Heart right ventricle (tissue), 16 donors: ENCODE data around the gene CEP104. TPM values are rescaled to one million over a fixed set of nuclear protein-coding genes. Genes with fewer than 3 reads are reported as not detected.

ENCODE experiments used
- ATAC-seq, 8 donors: fragments of 200-7000 bp; cut with Tn5 transposase; one replicate each; pipeline ENCODE4 v1.9.1; 2020; ENCODE audit warnings: mild to moderate bottlenecking in 8 of 8, moderate library complexity in 8 of 8, moderate number of reproducible peaks in 1 of 8
- DNase-seq, 2 donors: peaks; one replicate each; pipeline ENCODE4 v3.0.0-alpha.2; 2020
- H3K27ac ChIP-seq, 10 donors: fragments of 200-600 bp; sonication (generic) in 2 of 10; one replicate each; pipeline versions ENCODE4 v1.5.0 to v1.8.0; 2020 to 2022; ENCODE audit warnings: mild to moderate bottlenecking in 3 of 10
- H3K27me3 ChIP-seq, 7 donors: fragments of 200-600 bp; one replicate each; pipeline ENCODE4 v1.8.0; 2021 to 2022; ENCODE audit warnings: mild to moderate bottlenecking in 2 of 7
- H3K36me3 ChIP-seq, 9 donors: fragments of 200-600 bp; sonication (generic) in 1 of 9; one replicate each; pipeline versions ENCODE4 v1.5.0 to v1.8.0; 2020 to 2022; ENCODE audit warnings: mild to moderate bottlenecking in 2 of 9
- H3K4me1 ChIP-seq, 9 donors: fragments of 200-600 bp; sonication (generic) in 1 of 9; one replicate each; pipeline versions ENCODE4 v1.5.0 to v1.8.0; 2020 to 2022; ENCODE audit warnings: mild to moderate bottlenecking in 4 of 9
- H3K4me3 ChIP-seq, 10 donors: fragments of 200-600 bp; sonication (generic) in 2 of 10; one replicate each; pipeline versions ENCODE4 v1.5.0 to v1.8.0; 2020 to 2022; ENCODE audit warnings: mild to moderate bottlenecking in 7 of 10, moderate library complexity in 2 of 10
- H3K9me3 ChIP-seq, 11 donors: fragments of 200-600 bp in 10 of 11; sonication (generic) in 2 of 11; one replicate each; pipeline versions ENCODE4 v1.5.0 to v1.8.0; 2013 to 2022; ENCODE audit warnings: mild to moderate bottlenecking in 2 of 11, control low read depth in 1 of 11, moderate library complexity in 1 of 11
- WGBS, 2 donors: extraction: QIAGEN DNeasy Blood & Tissue Kit; methylation state at CpG; one replicate each; pipeline ENCODE4 v1.1.7; 2013; ENCODE audit warnings: inconsistent platforms in 1 of 2; 5-methylcytosine and 5-hydroxymethylcytosine counted together
- intact Hi-C, 10 donors: fragments of 100-400 bp; cut with DNase I; formaldehyde crosslinking; loops; one replicate each; pipeline versions ENCODE4 v1.11.1 to v1.14.2; 2022
- polyA plus RNA-seq, 2 donors: library from polyadenylated mRNA; stranded (reverse); fragments of 200-250 nt; gene quantifications; one replicate each; pipeline ENCODE4 v1.2.3, GENCODE V29; 2013
- total RNA-seq, 10 donors: library from RNA; stranded (reverse); fragmentation: NEBNext Ultra II Directional in 3 of 10; extraction: Animal tissue kit (Norgen Biotek cat#: 25700) in 3 of 10; gene quantifications; one replicate each; pipeline versions ENCODE4 v1.2.1 to v1.2.4, GENCODE V29; 2021 to 2023
- TF ChIP-seq, protein P1 (sequence below), 9 donors: fragments of 200-600 bp; sonication (generic) in 2 of 9; IDR thresholded peaks; one replicate each; pipeline versions ENCODE4 v1.5.0 to v1.8.0; 2021 to 2022; ENCODE audit warnings: antibody characterized with exemption in 9 of 9, mild to moderate bottlenecking in 5 of 9, moderate library complexity in 1 of 9
- donor health status: Arrhythmogenic right ventricular cardiomyopathy.
- donor health status: ischemic (EF 13 %, LVEDD 7.1; RV severe dilation, severe dysfunction).
- donor health status: healthy with polysubstance abuse.
- donor health status: DM: no; HTN: yes; CAD: no.
- donor health status: DM: no; HTN: no; CAD: no.
- donor health status: ischemic (EF 25% LVEDD 6.9; RV normal size, moderate dysfunction).
- donor health status: ischemic (EF 25% LVEDD 5.7; RV mildly dilated, moderate dysfunction).
- donor health status: healthy.
- donor health status: DM: yes; HTN: yes; CAD: no.
- donor health status: Ischemic cardiomyopathy.
- donor health status: ischemic (EF 35%, LVEDD 5.7; RV mildly dilated, moderate dysfunction).
- donor health status: nonischemic (EF 11% LVEDD 7.7; RV severe dilation, severe dysfunction).
- donor health status: DM: yes; HTN: yes; CAD: no.
- donor health status: PGD.
- donor health status: ischemic (EF 29% LVEDD 5.4; RV normal size, mild dysfunction).
- donor health status: nonischemic (EF 23%, LVEDD 6.1; RV moderate dilation, normal function).

The CEP104 gene
- total and polyA plus RNA-seq, 12 donors: 4.9 to 42.9 (median 27.2) TPM

DNA sequence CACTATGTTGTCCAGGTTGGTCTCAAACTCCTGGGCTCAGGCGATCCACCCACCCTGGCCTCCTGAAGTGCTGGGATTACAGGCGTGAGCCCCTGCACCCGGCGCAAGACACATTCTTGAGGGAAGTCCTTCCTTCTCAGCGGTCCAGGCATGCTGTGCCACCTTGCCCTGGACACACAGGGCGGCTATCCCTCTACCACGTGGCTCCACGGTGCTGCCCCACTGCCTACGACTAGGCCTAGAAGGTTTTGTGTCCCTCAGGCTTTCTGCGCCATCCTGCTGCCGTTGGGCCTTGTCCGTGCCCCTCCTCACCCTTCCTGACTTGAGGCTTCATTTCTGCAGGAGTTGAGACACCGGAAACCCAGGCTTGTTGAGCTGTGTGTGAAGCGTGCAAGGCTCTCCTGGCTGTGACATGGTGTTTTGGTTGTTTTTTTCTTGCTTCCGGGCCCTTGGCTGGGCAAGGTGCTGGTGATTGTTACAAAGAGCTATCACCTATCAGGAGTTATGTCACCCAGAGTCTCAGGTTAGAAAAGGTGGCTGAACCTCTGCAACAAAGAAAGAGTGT lies 29.2 kb upstream of the CEP104 start:
- 89 to 94% methylated on average over 15 of the region's 15 CpGs for WGBS, 2 donors
- Histone ChIP-seq H3K36me3 (peaks cover 0 to 82% (median 38%) of the 10 kb centered on the region in 9 donors), H3K4me1 (peaks cover 0 to 10% (median 0%) of the 10 kb centered on the region in 9 donors), H3K9me3 (no peaks in the 10 kb centered on the region), H3K27me3 (no peaks in the 10 kb centered on the region), H3K4me3 (no peak overlapping the region), H3K27ac (no peak overlapping the region)
- ATAC-seq (peak in 1 of 8 donors; percentile 54), DNase-seq (no peak)
- intact Hi-C loops: no loop called here
- TF ChIP-seq, protein P1, sequence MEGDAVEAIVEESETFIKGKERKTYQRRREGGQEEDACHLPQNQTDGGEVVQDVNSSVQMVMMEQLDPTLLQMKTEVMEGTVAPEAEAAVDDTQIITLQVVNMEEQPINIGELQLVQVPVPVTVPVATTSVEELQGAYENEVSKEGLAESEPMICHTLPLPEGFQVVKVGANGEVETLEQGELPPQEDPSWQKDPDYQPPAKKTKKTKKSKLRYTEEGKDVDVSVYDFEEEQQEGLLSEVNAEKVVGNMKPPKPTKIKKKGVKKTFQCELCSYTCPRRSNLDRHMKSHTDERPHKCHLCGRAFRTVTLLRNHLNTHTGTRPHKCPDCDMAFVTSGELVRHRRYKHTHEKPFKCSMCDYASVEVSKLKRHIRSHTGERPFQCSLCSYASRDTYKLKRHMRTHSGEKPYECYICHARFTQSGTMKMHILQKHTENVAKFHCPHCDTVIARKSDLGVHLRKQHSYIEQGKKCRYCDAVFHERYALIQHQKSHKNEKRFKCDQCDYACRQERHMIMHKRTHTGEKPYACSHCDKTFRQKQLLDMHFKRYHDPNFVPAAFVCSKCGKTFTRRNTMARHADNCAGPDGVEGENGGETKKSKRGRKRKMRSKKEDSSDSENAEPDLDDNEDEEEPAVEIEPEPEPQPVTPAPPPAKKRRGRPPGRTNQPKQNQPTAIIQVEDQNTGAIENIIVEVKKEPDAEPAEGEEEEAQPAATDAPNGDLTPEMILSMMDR (IDR thresholded peaks at IDR 0.05): no peak

DNA sequence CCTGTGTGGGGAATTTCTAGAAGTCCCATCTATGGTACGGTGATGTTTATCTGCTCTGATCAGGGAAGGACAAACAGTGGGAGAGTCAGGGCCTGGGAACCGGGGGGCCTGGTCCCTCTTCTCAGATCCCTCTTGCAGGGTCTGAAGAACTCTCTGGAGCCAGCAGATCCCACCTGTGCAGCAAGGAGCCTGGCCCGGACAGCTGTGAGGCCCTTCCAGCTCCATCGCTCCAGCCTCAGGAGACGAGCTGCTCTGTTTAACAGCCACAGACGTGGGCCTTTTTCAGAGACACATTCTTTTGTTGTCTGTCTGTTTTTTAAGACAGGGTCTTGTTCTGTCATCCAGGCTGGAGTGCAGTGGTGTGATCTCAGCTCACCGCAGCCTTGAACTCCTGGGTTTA lies 28.6 kb upstream of the CEP104 start:
- Histone ChIP-seq H3K36me3 (peaks cover 0 to 81% (median 40%) of the 10 kb centered on the region in 9 donors), H3K4me1 (peaks cover 0 to 5% (median 0%) of the 10 kb centered on the region in 9 donors), H3K9me3 (no peaks in the 10 kb centered on the region), H3K27me3 (no peaks in the 10 kb centered on the region), H3K27ac (no peak overlapping the region), H3K4me3 (no peak overlapping the region)
- 87 to 88% methylated on average over 7 of the region's 7 CpGs for WGBS, 2 donors
- DNase-seq (no peak), ATAC-seq (no peak)
- intact Hi-C loops: no loop called here
- TF ChIP-seq, protein P1 (IDR thresholded peaks at IDR 0.05): no peak

DNA sequence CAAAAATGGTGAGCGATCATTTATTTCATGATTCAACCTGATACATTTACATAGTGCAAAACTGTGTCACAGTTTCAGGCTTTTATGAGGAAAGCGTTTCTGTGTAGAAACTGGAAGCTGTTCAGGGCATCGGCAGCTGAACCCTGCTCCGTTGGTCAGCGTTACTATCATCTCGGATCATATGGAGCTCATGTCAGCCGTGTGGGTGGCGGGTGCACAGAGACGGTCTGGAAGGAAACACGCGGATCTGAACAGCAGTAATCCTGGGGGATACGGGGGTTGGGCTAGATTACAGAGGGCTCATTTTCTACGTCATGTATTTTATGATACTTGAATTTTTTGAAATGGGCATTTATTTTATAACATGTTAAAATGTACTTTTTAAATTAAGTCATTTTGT lies 28.0 kb upstream of the CEP104 start:
- WGBS, 2 donors: 92% methylated on average over 13 of the region's 13 CpGs
- Histone ChIP-seq H3K4me1 (no peaks in the 10 kb centered on the region), H3K27ac (no peak overlapping the region), H3K9me3 (no peaks in the 10 kb centered on the region), H3K4me3 (no peak overlapping the region), H3K27me3 (no peaks in the 10 kb centered on the region), H3K36me3 (peaks cover 0 to 81% (median 37%) of the 10 kb centered on the region in 9 donors)
- no peak for DNase-seq
- intact Hi-C loops: no loop called here
- TF ChIP-seq, protein P1 (IDR thresholded peaks at IDR 0.05): no peak
- ATAC-seq: no peak

DNA sequence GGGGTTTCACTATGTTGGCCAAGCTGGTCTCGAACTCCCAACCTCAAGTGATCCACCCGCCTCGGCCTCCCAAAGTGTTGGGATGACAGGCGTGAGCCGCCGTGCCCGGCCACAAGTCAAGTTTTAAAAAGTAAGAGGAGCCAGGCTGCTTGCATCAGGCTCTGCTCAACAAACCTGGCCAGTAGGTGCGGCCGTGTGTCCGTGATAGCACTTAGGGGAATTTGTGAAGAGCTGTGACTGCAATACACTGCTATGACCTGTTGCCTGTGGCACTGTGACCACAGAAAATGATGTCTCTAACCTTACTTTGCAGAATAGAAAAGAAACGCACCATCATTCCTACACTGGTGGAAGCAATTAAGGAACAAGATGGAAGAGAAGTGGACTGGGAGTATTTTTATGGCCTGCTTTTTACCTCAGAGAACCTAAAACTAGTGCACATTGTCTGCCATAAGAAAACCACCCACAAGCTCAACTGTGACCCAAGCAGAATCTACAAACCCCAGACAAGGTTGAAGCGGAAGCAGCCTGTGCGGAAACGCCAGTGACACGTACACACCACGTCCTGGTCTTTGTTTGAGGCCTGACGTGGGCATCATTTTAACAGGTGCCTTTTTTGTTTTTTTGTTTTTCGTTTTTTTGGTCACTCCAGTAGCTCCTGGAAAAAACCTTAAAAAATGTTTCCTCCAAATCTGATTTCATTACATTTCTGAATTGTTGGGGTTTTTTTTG lies 26.3 kb upstream of the CEP104 start:
- H3K27ac ChIP-seq: no peak overlapping the region
- DNase-seq (no peak), ATAC-seq (no peak)
- peaks cover 0 to 14% (median 8%) of the 10 kb centered on the region in 11 donors for H3K9me3 ChIP-seq
- no peak overlapping the region for H3K4me3 ChIP-seq
- no peaks in the 10 kb centered on the region for H3K27me3 ChIP-seq
- 95 to 96% methylated on average over 18 of the region's 18 CpGs for WGBS, 2 donors
- TF ChIP-seq, protein P1 (IDR thresholded peaks at IDR 0.05): no peak
- intact Hi-C loops: no loop called here
- peaks cover 0 to 81% (median 48%) of the 10 kb centered on the region in 9 donors for H3K36me3 ChIP-seq
- no peaks in the 10 kb centered on the region for H3K4me1 ChIP-seq
